T-helper 1 cell treated with Interleukin-12 subunit alpha and Interleukin-12 subunit beta and Interleukin-4 antibody, amounts not matched to agents 30 ng/mL and 1 ng/mL, for 36 hours (primary cell): ENCODE measurements around the gene NUP188. TPM values are rescaled to one million over a fixed set of nuclear protein-coding genes. Genes with fewer than 3 reads are reported as not detected.

Experiments used
- intact Hi-C: fragments of 100-400 bp; cut with micrococcal nuclease; formaldehyde crosslinking; loops from one replicate; pipeline ENCODE4 v1.15.1; 2024
- total RNA-seq: library from RNA; stranded (reverse); gene quantifications from 2 replicates; pipeline ENCODE4 v1.2.3, GENCODE V29; 2022

NUP188 gene
- total RNA-seq, 1 donor from 2014 or later = 105 TPM

DNA sequence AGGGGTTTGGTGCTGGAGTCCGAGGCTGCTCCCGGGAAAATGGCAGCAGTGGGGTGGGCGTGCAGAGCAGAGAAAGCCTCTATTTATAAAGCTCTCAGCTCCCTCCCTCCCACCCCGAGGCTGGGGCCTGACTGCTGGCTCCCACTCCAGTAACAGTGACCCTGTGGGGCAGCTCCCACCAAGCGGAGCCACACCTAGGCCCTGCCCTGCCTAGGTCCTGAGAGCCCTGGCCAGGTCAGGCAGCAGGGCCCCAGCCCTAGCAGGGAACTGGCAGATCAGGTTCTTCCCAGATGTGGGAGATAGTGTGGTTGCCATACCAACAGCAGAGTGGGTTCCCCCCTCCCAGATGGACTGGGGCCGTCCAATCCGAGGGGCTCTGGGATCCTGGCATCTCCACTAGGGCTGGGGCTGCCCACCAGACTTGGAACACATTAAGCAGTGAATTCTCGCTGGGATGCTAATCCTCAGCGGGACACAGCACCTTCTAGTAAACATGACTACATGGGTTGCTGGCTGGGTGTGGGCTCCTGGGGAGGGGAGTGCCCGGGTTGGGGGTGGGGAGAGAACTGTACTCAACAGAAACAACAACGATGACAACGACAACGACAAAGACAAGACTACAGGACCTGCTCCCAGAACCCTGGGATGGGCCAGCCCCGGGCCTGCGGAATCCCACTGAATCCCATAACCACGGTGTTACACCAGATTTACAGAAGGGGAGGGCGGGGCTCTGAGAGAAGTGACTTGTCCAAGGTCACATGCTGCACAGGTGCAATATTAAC is 79.1 kb downstream of the NUP188 start:
- intact Hi-C loops = loop anchor here (10.0 kb wide), 1 partner anchor 1252 kb away; the partner anchor contains the start of gene SH2D3C

DNA sequence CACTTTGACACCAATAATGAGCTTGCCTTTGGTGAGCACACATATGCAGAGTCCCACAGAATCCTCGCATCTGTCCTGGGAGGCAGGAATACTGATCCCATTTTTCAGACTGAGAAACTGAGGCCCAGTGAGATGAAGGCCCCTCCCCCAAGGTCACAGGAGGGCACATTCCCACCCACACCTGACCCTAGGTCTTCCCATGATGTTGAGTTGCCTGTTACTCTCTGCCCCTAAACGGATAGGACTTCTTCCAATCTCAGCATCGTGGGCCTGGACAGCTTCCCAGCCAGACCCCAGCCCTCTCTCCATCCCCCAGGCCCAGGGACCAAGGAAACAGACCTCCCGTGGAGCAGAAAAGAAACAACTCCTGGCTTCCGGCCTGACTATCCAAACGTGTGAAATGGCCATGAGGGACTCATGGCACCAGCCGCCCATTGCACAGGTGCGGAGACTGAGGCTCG is 79.8 kb downstream of the NUP188 start:
- intact Hi-C loops = loop anchor here (10.0 kb wide), 1 partner anchor 1252 kb away; the partner anchor contains the start of gene SH2D3C

DNA sequence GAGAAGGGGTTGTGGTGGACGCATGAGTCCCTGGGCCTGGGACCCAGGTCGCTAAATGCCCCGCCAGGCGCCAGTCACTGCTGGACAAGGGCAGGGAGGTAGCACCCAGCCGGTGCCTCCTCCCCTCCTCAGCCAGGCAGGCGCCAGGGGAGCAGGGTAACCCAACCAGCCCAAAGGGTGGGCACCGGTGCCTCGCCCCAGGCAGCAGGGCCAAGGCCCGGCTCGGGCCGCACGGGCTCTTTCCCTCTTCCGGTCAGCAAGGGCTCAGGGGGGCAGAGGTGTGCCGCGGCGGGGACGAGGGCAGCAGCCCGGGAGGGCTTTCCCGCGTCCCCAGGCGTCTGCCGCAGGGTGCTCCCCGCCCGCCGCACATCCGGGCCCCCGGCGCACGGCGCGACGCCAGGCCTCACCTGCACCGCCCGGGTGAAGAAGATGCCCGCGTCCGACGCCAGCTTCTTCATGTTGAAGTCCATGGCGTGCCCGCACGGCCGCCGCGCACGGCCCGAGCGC is 80.2 kb downstream of the NUP188 start:
- intact Hi-C loops = loop anchor here (1.0 to 10.0 kb wide), 9 partner anchors 9 to 1253 kb away; partner anchors contain the start of genes DOLK, DOLPP1, KYAT1 and MIGA2

DNA sequence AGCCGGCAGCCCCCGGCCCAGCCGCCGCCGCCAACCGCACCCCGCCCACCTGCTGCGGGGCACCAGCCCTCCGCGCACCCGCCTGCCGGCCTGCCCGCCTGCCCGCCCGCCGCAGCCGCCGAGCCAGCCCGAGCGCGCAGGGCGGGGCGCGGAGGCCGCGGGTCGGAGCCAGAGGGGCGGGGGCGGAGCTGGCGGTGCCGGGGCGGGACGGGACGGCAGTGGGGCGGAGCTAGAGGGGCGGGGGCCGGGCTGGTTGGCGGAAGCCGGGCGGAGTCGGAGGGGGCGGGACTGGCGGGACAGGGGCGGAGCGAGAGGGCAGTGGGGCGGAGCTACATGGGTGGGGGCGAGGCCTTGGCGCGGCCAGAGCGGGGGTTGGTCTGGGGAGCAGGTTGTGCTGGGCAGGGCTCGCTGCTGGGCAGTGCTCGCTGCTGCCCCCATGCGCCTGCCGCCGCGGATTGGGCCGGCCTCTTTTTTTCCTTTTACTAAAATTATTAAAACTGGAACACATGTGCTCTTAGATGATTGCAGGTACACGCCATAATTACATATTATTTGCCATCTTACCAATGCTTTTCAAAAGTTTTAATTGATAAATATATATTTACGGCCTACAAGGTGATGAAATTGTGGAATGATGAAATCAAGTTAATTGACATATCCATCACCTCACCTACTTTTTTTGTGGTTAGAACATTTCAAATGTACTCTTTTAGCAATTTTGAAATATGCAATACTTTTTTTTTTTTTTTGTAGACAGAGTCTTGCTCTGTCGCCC is 80.9 kb downstream of the NUP188 start, which contains the start of gene SH3GLB2:
Gene SH3GLB2 (minus strand): TSS at position 140 of the 775 bp plus-strand sequence. CDS start 177 bp downstream, outside the sequence.
- intact Hi-C loops = loop anchor here (1.0 to 10.0 kb wide), 9 partner anchors 8 to 1254 kb away; partner anchors contain the start of genes DOLK, DOLPP1, KYAT1 and MIGA2

DNA sequence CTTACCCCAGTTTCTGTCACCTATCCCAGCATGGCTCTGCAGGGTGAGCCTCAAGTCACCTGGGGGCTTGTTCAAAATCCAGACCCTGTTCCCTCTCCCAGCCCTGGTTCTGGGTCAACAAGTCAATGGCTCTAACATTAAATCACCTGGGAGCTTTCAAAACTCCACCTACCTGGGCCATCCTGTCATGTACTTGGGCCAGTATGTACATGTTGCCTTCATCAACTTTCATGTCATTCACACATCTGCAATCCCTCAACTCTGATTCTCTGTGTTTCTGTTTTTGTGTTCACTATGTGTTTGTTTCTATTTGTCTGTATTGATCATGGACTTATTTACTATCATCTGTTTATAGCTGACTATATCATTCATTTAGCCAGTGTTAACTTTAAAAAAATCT is 82.7 kb downstream of the NUP188 start:
- intact Hi-C loops = no loop called here

DNA sequence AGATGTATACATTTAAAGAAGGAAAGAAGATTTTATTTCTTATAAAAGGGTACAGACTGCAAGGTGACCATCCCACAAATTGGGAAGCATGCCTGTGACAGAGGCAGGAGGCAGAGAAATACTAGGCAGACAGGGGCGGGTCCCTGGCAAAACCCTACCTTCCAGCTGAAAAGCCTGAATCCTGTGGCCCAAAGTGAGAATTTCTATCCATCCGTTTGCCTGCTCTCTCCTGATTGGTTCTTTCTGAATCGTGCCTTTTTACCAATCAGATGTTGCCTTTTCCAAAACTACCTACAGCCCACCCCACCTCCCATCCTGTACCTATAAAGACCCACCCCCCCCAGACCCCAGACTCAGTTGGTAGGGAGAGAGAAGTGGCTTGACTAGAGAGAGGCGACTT is 84.0 kb downstream of the NUP188 start:
- intact Hi-C loops = no loop called here

DNA sequence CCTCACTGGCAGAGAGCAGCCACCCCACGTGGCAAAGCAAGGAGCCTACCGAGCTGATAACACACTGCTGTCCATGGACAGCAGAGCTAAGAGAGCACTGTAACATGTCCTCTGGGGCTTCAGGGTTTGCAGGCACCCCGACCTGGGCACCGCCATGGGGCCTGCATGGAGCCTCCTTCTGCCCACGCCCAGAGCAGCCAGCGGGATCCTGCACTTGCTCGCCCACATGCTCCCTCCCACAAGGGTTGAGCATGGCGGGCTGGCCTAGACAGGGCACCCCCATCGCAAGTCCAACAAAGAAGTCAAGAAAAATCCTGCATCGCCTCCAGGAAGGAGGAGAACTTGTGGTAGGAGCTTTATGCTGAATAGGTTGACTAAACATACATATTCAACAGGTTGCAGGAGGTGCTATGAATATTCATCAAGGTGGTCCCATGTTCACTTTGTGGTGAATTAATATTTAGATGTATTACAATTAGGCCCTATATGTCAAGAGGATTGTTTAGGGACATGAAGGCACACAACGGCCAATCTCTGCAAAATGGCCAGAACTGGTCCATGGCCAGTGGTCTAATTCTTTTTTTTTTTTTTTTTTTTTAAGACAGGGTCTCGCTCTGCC is 85.2 kb downstream of the NUP188 start:
- intact Hi-C loops = no loop called here

DNA sequence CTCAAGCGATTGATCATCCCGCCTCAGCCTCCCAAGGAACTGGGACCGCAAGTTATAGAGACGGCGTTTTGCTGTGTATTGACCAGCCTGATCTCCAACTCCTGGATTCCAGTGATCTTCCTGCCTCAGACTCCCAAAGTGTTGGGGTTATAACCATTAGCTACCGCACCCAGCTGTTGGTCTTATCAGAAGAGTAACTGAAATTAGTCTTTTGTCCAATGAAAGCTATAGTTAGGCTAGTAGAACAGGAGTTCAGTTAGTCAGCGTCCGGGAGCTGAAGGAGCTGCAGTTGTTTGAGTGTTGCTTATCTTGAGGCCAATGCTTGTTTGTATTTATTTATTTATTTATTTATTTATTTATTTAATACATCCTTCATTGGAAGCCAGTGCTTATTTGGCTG is 85.7 kb downstream of the NUP188 start:
- intact Hi-C loops = no loop called here

DNA sequence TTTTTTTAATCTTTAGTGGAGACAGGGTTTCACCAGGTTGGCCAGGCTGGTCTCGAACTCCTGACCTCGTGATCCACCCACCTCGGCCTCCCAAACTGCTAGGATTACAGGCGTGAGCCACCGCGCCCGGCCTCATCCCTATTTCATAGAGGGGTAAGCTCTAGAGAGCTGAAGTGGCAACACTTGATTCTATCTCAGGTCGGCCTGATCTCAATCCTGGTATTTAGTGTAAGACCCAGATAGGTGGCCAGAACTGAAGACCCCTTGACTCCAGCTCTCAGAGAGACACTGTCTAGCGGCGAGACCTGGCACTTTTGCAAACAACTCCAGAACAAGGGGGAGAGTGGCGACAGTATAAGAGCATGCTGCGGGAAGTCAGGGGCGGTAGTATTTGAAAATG is 88.3 kb downstream of the NUP188 start:
- intact Hi-C loops = loop anchor here (1.0 to 5.0 kb wide), 18 partner anchors 8 to 1249 kb away; partner anchors contain the start of genes CDK9, DOLK, DOLPP1 and ENDOG

DNA sequence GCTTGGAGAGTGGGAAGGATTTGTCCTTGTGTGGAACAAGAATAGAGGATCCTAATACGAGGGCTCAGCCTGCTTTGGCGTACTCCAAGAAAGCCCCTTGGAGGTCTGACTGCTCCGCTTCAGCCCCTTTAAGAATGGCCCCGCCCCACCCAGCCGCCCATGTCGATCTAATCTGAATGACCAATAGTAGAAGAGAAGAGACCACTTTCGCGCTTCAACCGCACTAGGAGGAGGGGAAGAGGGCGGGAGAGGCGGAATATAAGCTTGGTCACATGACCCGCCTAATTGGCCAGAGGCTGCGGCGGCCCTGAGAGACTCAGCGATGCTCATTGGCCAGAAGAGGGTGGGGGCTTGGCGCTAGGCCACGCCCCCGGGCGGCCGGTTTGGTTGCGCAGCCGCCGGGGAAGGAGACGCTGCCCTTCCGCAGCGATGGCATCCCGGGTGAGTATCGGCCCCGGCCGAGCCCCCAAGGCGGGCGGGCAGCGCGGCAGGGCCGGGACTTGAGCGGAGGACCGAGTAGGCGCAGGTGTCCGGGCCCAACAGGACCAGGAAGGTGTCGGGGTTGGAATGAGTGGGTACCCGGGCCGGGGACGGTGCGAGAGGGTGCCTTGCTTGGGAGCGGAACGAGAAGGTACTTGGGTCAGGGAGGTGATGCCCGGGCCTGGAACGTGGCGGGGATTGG is 88.9 kb downstream of the NUP188 start, which contains the start of gene MIGA2:
Gene MIGA2 (plus strand): TSS at position 386 of the 682 bp plus-strand sequence. CDS start 3,969 bp downstream, outside the sequence.
- intact Hi-C loops = loop anchor here (1.0 to 5.0 kb wide), 18 partner anchors 8 to 1249 kb away; partner anchors contain the start of genes CDK9, DOLK, DOLPP1 and ENDOG

DNA sequence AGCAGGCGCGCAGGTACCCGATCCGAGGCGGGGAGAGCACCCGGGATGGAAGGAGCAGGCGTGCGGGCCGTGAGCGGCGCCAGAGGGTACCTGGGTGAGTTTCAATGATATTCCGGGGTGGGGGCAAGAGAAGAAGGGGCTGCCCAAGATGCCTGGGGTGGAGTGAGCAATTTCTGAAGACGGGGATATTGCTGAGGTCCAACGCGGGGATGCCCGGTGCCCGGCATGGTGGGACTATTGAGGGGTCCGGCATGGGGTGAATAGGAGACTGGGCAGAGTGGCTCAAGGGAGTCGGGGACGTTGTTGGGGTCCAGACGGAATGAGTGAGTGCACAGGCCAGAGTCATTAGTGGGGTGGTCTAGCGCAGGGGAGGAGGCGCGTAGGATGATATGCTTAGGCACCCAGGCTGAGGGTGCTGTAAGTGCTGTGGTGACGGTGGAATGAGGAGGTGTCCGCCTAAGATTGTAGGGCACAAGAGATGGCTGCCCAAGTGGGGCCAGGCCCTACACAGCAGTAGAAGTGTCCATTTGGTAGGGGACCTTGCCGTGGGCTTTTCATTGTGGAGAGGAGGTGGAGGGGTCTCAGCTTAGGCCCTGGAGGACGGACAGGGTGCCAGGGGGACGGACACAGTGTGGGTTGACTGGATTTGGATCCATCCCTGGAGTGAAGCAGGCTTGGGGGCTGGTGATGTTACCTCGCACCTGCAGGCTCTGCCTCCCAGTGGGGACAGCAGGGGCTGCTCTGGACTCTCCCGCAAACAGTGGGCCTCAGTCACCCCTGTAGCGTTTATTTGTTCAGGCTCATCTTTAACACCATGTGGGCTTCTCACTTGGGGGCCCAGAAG is 89.6 kb downstream of the NUP188 start:
- intact Hi-C loops = loop anchor here (1.0 to 5.0 kb wide), 18 partner anchors 9 to 1250 kb away; partner anchors contain the start of genes CDK9, DOLK, DOLPP1 and ENDOG

DNA sequence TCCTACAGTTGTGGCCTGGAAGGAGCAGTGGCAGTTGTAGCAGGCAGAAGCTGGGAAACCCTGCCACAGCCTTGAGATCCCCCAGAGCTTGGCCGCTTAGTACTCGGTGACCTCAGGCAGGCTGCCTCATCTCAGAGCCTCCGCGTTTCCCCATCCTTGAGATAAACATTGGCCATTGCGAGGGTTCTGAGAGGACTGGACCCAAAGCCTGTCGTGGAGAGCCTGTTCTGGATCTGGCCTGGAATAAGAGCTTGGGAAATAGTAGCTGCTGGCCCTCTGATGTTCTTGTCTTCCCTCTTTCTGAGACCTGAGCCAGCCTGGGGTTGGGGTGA is 90.2 kb downstream of the NUP188 start:
- intact Hi-C loops = loop anchor here (2.0 to 5.0 kb wide), 6 partner anchors 35 to 1250 kb away; partner anchors contain the start of genes CDK9, NAIF1, NTMT1 and SET

DNA sequence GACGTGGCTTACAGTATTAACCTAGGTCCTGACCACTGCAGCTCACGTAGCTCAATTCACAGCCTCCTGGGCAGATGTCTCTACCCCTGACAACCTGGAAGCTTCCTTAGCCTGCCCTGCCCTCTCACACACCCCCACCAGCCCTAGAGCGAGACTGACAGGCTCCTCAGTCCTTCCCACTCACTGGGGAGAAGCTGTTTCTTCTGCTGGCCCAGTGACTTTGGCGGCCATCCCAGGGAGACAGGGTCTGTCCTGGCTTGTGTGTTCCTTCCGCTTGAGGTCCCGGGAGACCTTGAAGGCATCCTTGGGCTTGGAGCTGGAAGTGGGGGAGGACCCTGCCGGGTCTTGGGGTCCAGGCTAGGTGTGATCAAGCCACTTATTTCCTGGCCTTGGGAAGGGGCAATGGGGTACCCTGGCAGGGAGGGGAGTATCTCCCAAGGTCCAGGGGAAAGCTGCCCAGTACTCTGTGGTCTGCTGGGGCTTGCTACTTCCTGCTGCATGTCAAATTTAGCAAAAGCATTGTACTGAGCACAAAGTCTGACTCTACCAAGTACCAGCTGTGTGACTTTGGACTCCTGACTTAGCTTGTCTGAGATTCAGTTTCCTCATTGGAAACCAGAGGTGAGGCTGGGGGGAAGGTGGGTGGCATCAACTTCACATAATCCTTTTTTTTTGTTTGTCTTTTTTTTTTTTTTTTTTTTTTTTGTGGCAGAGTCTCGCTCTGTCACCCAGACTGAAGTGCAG is 90.8 kb downstream of the NUP188 start:
- intact Hi-C loops = loop anchor here (5.0 kb wide), 2 partner anchors 971 to 1251 kb away; partner anchors contain the start of genes CDK9, NAIF1 and SLC25A25

DNA sequence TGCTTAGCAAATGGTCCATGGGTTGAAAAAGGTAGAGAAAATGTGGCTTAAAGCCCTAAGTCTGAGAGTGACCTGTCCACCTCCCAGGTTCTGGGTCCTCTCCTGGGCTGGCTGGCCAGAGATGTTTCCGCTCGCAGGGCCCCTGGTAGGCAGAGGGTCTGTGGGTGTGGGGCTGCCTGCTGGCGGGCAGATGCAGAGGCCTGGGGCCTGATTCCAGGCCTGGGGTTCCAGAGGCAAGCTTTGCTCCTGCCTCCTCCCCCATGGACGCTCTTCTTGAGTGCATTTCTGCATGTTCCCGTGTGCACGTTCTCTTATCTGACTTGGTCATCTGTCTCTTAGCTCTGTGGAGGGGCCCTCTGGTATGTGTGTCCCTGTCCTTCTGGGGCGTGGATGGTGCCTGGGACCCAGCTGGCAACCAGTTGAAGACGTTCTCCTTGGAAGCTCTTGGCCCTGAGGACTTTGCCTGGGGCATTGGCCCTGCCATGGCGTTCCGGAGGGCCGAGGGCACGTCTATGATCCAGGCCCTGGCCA is 92.7 kb downstream of the NUP188 start:
- intact Hi-C loops = no loop called here

DNA sequence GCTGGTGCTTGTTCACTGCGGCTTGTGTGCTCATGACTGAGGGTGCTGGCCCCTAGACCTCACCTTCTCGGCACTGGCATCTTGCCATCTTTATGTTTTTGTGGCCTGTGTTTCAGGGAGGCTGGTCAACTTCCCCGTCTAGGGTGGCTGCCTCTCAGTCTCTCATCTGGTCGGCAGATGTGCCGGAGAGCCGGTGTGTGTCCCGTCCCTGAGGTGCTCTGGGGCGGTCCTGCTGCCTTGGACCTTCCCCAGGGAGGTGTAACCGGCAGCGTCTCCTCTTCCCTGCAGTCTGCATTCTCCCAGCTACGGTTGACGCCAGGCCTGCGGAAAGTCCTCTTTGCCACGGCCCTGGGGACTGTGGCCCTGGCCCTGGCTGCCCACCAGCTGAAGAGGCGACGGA is 94.5 kb downstream of the NUP188 start:
- intact Hi-C loops = no loop called here

DNA sequence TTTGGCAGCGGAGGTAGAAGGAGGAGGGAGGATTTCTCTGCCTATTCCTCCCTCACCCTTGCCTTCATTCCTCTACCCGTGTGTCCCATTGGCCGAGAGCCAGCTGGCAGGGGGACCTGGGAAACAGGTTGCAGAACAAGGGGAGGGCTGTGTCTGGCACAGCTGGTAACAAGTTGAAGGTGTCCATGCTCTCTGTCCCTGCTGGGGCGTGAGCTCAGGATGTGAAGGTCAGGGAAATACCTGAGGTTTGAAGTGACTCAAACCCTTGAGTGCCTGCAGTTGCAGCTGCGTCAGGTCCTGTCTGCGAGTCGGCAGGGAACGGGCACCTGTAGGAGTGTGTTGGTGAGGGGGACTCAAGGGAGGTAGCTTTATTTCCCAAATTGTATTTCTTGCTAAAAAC is 105.1 kb downstream of the NUP188 start:
- intact Hi-C loops = no loop called here

DNA sequence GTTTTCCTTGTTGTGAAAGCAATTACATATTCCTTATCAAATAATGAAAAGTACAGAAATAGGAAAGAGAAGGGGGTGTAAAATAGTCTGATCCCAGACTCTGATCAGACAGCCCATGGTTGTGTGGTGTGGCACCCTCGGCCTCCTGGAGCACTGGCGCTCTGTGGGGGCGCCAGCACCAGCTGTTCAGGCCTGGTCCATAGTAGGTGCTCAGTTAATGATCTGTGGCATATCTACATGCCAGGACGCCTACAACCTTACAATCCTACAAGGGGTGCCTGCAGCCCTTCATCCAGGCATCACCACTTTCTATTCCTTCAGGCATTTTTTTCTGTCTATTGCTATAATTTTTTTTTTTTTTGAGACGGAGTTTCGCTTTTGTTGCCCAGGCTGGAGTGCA is 105.5 kb downstream of the NUP188 start:
- intact Hi-C loops = no loop called here

DNA sequence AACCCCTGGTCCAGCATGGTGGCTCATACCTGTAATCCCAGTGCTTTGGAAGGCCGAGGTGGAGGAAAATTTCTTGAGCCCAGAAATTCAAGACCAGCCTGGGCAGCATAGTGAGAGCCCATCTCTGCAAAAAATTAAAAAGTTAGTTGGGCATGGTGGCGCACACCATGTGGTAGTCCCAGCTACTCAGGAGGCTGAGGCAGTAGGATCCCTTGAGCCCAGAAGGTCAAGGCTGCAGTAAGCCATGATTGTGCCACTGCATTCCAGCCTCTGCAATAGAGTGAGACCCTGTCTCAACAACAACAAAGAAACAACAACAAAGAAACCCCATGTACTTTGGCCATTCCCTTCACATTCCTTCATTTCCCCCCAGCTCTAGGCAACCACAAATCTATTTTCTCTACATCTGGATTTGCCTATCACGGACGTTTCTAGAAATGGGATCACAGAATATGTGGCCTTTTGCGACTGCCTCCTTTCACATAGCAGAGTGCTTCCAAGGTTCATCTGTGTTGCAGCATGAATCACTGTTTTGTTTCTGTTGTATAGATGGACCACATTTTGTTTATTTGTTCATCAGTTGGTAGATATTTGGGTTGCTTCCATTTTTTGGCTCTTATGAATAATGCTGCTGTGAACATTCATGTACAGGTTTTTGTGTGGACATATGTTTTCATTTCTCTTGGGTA is 106.8 kb downstream of the NUP188 start:
- intact Hi-C loops = no loop called here
